Tibial artery (tissue), 4 donors: ENCODE measurements around the gene GSTM1.

ENCODE experiments used
- DNase-seq, 2 donors: peaks; one replicate each; pipeline ENCODE4 v3.0.0-alpha.2; 2019
- H3K27ac ChIP-seq, 2 donors: fragments of 200-600 bp; sonication (generic) in 1 of 2; 1 replicate in 1 of 2; 2 replicates in 1 of 2; pipeline ENCODE4 v1.5.1; 2018 to 2019; ENCODE audit warnings: mild to moderate bottlenecking in 1 of 2
- H3K27me3 ChIP-seq, 2 donors: fragments of 200-600 bp; sonication (generic) in 1 of 2; one replicate each; pipeline versions ENCODE4 v1.5.1 to v1.6.0; 2016 to 2019
- H3K36me3 ChIP-seq, 3 donors: fragments of 200-600 bp; sonication (generic) in 2 of 3; one replicate each; pipeline ENCODE4 v1.5.1; 2016 to 2019; ENCODE audit warnings: mild to moderate bottlenecking in 2 of 3
- H3K4me1 ChIP-seq, 4 donors: fragments of 200-600 bp; sonication (generic) in 2 of 4; 1 replicate in 3 of 4; 2 replicates in 1 of 4; pipeline ENCODE4 v1.5.1; 2016 to 2019
- H3K4me3 ChIP-seq, 2 donors: fragments of 200-600 bp; sonication (generic) in 1 of 2; 1 replicate in 1 of 2; 2 replicates in 1 of 2; pipeline ENCODE4 v1.5.1; 2018 to 2019; ENCODE audit warnings: mild to moderate bottlenecking in 2 of 2
- H3K9me3 ChIP-seq, 3 donors: fragments of 200-600 bp; sonication (generic) in 1 of 3; one replicate each; pipeline ENCODE4 v1.5.1; 2016 to 2019
- intact Hi-C: fragments of 100-400 bp; cut with DNase I; formaldehyde crosslinking; loops from one replicate; pipeline ENCODE4 v1.15.0; 2023; ENCODE audit warnings: low total_unique reads
- TF ChIP-seq, protein P1 (sequence below), 2 experiments: fragments of 200-600 bp in 1 of 2; fragments of 450-650 bp in 1 of 2; IDR thresholded peaks; one replicate each; pipeline ENCODE4 v1.5.1; 2017 to 2019; ENCODE audit warnings: antibody characterized with exemption in 2 of 2, mild to moderate bottlenecking in 1 of 2, moderate library complexity in 1 of 2

The GSTM1 gene

DNA sequence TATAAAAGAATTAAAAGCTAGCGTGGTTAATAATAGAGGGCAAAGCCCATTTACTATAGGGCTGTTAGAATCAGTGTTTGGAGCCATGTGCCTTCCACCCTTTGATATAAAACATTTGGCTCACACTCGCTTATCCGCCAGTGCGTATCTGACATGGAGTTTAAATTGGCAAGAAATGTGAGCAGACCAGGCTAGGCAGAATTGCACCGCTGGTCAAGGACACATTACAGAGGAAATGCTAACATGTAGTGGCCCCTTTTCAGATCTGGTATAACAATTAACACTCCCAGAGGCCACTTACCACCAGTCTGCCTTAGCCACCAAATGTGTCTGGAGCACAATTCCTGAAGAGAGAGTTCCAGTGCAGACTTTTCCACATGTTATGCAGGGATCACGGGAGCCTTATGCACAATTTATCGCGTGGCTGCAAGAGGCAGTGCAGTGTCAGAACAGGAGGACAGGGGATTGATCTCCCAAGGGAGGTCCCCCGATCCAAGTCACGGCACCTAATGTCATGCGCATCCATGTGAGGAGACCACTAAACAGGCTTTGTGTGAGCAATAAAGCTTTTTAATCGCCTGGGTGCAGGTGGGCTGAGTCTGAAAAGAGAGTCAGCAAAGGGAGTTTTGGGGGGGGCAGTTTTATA, 39.2 kb downstream of the GSTM1 start:
- no peaks in the 10 kb centered on the region for H3K27me3 ChIP-seq
- no peak overlapping the region for H3K4me3 ChIP-seq
- no peak for DNase-seq
- TF ChIP-seq, protein P1, sequence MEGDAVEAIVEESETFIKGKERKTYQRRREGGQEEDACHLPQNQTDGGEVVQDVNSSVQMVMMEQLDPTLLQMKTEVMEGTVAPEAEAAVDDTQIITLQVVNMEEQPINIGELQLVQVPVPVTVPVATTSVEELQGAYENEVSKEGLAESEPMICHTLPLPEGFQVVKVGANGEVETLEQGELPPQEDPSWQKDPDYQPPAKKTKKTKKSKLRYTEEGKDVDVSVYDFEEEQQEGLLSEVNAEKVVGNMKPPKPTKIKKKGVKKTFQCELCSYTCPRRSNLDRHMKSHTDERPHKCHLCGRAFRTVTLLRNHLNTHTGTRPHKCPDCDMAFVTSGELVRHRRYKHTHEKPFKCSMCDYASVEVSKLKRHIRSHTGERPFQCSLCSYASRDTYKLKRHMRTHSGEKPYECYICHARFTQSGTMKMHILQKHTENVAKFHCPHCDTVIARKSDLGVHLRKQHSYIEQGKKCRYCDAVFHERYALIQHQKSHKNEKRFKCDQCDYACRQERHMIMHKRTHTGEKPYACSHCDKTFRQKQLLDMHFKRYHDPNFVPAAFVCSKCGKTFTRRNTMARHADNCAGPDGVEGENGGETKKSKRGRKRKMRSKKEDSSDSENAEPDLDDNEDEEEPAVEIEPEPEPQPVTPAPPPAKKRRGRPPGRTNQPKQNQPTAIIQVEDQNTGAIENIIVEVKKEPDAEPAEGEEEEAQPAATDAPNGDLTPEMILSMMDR (IDR thresholded peaks at IDR 0.05), result no peak
- intact Hi-C loops, result no loop called here
- no peaks in the 10 kb centered on the region for H3K9me3 ChIP-seq
- no peaks in the 10 kb centered on the region for H3K36me3 ChIP-seq
- no peaks in the 10 kb centered on the region for H3K4me1 ChIP-seq
- H3K27ac ChIP-seq, result no peak overlapping the region

DNA sequence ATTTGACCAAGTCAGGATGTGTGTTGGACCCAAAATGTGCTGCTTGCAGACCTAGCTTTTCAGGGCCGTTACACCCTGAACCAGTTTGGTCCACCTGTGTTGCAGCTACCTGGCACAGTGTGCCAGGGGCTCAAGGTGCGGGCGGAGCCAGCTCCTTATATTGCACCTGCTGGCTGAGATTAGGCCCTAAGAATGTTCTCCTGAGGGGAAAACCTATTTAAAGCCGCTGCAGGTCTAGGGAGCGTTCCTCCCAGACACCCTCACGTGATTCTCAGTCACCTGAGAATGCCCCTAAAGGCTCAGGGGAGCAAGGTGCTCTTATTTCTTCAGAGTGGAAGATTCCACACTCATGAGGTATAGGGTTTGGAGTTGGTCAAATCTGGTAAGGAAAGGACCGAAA, 41.3 kb downstream of the GSTM1 start:
- Histone ChIP-seq H3K27me3 (no peaks in the 10 kb centered on the region), H3K27ac (no peak overlapping the region), H3K4me1 (no peaks in the 10 kb centered on the region), H3K9me3 (no peaks in the 10 kb centered on the region), H3K36me3 (peaks cover 0 to 3% (median 0%) of the 10 kb centered on the region in 3 donors), H3K4me3 (no peak overlapping the region)
- intact Hi-C loops, result no loop called here
- no peak for DNase-seq
- TF ChIP-seq, protein P1 (IDR thresholded peaks at IDR 0.05), result no peak

DNA sequence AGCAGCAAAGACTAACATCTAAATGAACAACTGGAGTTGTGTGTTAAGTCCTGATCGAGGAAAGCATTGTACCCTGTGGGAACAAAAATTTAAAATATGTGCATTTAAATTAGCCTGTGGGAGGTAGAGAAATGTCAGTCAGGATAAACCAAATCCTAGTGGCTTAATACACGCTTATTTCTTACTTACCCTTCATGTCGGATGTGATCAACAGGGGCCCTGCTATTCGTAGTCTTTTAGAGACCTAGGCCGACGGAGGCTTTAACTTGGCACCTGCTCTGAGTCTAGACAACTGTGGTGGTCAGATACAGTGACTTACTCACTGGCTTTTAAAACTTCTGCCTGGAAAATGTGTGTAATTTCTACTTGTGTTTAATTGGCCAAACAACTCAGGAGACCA, 43.0 kb downstream of the GSTM1 start:
- TF ChIP-seq, protein P1 (IDR thresholded peaks at IDR 0.05), result no peak
- no peak for DNase-seq
- no peaks in the 10 kb centered on the region for H3K27me3 ChIP-seq

DNA sequence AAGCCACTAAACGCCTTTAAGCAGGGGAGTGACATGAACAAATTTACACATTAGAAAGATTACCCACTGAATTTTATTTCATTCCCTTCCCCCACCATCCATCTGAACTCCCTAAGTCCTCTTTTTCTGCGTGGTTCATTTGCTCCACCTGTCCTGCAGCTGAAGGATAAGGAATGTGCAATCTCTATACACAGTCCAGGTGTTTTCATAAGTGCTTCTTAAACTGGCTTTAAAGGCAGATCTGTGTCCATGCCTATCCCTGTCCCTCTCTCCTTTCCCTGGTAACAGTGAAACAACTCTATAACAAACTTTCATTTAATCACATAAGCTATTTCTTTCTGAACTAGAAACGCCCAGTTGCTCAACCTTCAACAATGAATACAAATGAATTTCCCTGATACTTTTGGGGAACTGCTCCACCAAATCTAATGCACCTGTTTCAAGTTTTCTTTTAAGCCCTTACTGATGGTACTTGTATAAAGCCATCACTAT, 44.8 kb downstream of the GSTM1 start:
- H3K27me3 ChIP-seq, result no peaks in the 10 kb centered on the region
- no peak for DNase-seq
- intact Hi-C loops, result no loop called here
- peaks cover 1 to 19% (median 9%) of the 10 kb centered on the region in 3 donors for H3K36me3 ChIP-seq
- H3K9me3 ChIP-seq, result no peaks in the 10 kb centered on the region
- TF ChIP-seq, protein P1 (IDR thresholded peaks at IDR 0.05), result no peak
- H3K27ac ChIP-seq, result no peak overlapping the region
- H3K4me3 ChIP-seq, result no peak overlapping the region
- no peaks in the 10 kb centered on the region for H3K4me1 ChIP-seq

More for the DNA sequence above, 43.0 kb downstream of the GSTM1 start:
- intact Hi-C loops, result no loop called here
- no peaks in the 10 kb centered on the region for H3K9me3 ChIP-seq
- H3K4me1 ChIP-seq, result no peaks in the 10 kb centered on the region
- H3K36me3 ChIP-seq, result peaks cover 0 to 8% (median 0%) of the 10 kb centered on the region in 3 donors
- no peak overlapping the region for H3K27ac ChIP-seq
- H3K4me3 ChIP-seq, result no peak overlapping the region

DNA sequence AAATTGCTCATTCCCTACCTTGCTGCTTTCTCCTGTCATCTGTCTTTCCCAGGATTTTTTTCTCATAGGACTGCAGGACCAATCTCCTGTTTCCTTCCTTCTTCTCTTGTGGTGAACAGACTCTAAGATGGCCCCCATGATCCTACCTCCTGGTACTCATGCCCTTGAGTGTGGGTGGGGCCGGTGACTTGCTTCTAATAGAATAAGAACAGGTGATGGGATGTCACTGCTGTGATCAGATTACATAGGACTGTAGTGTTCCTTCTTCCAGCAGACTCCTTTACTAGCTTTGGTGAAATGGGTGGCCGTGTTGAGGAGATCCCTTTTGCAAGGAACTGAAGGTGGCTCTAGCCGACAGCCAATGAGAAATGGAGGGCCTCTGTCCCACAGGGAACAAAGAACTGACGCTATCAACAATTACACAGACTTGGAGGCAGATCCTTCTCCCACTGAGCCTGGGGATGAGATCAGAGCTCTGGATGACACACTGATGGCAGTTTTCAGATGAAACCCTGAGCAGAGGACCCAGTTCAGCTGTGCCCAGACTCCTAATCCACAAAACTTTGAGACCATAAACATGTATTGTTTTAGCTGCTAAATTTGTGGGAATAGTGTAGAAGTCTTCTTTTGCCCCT, 45.7 kb downstream of the GSTM1 start:
- H3K27ac ChIP-seq, result no peak overlapping the region
- H3K27me3 ChIP-seq, result no peaks in the 10 kb centered on the region
- TF ChIP-seq, protein P1 (IDR thresholded peaks at IDR 0.05), result no peak
- H3K9me3 ChIP-seq, result no peaks in the 10 kb centered on the region
- no peak overlapping the region for H3K4me3 ChIP-seq
- H3K4me1 ChIP-seq, result no peaks in the 10 kb centered on the region
- H3K36me3 ChIP-seq, result peaks cover 7 to 27% (median 12%) of the 10 kb centered on the region in 3 donors
- intact Hi-C loops, result no loop called here
- DNase-seq, result no peak
